Endothelial cell of umbilical vein (primary cell): Measurements from ENCODE around the gene OR51B2.

ENCODE experiments used
- CTCF ChIP-seq, 2 donors: IDR thresholded peaks; 1 replicate in 1 of 2; 2 replicates in 1 of 2; pipeline ENCODE4 v1.5.1; 2011; ENCODE audit warnings: low read length in 2 of 2, mild to moderate bottlenecking in 2 of 2, moderate library complexity in 2 of 2, control low read depth in 1 of 2, inconsistent platforms in 1 of 2, low read depth in 1 of 2; ENCODE audit not compliant: insufficient read depth in 1 of 2; ENCODE audit errors: extremely low read depth in 1 of 2
- EZH2 ChIP-seq: IDR thresholded peaks from 2 replicates; pipeline ENCODE4 v1.6.1; 2012; ENCODE audit warnings: borderline replicate concordance, low read depth, mild to moderate bottlenecking, moderate library complexity, low read length, inconsistent platforms; ENCODE audit not compliant: severe bottlenecking
- FOS ChIP-seq: IDR thresholded peaks from 2 replicates; pipeline ENCODE4 v1.6.1; 2011; ENCODE audit warnings: mild to moderate bottlenecking, low read length, moderate library complexity, borderline replicate concordance; ENCODE audit not compliant: insufficient read depth
- MYC ChIP-seq: IDR thresholded peaks from one replicate; pipeline ENCODE4 v1.6.1; 2011; ENCODE audit warnings: mild to moderate bottlenecking, low read depth, low read length
- POLR2A ChIP-seq: IDR thresholded peaks from 2 replicates; pipeline ENCODE4 v1.6.1; 2012; ENCODE audit warnings: low read depth, mild to moderate bottlenecking, control low read depth, low read length
- POLR2AphosphoS5 ChIP-seq: IDR thresholded peaks from 2 replicates; pipeline ENCODE4 v1.6.1; 2012; ENCODE audit warnings: low read depth, mild to moderate bottlenecking, control low read depth, low read length, moderate library complexity; ENCODE audit not compliant: insufficient read depth

DNA sequence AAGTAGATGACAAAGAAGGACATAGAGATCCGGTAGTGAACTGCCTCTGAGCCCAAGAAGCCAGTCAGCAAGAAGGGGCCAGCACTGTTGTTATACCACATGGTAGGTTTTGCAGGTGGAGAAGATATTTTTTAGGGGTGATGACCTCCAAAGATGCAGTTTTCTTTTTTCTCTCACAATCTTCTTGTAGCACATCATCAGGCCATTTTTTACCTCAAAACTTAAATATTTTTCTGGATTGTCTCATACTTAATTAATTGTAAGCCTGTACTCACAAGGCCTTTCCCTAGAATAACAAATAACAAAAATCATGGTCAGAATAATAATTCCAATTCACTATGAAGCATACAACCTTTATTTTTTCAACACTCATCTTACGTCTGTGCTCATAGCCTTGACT is 22.3 kb downstream of the OR51B2 start, which contains the start of gene OR51B4:
- no peak for TF ChIP-seq CTCF (IDR thresholded peaks at IDR 0.05; ENCODE audit: extremely low read depth in 1 of 2, insufficient read depth in 1 of 2, low read depth in 1 of 2, low read length in 2 of 2)
- no peak for TF ChIP-seq FOS
- no peak for TF ChIP-seq POLR2A
- no peak for TF ChIP-seq MYC
- TF ChIP-seq EZH2 = no peak
- no peak for TF ChIP-seq POLR2AphosphoS5
